ENCODE results near the gene PEAR1. TPM values are rescaled to one million over a fixed set of nuclear protein-coding genes. Genes with fewer than 3 reads are reported as not detected.

The PEAR1 gene
- total RNA-seq, 1 experiment from 2014 or later: 9.8 TPM

DNA sequence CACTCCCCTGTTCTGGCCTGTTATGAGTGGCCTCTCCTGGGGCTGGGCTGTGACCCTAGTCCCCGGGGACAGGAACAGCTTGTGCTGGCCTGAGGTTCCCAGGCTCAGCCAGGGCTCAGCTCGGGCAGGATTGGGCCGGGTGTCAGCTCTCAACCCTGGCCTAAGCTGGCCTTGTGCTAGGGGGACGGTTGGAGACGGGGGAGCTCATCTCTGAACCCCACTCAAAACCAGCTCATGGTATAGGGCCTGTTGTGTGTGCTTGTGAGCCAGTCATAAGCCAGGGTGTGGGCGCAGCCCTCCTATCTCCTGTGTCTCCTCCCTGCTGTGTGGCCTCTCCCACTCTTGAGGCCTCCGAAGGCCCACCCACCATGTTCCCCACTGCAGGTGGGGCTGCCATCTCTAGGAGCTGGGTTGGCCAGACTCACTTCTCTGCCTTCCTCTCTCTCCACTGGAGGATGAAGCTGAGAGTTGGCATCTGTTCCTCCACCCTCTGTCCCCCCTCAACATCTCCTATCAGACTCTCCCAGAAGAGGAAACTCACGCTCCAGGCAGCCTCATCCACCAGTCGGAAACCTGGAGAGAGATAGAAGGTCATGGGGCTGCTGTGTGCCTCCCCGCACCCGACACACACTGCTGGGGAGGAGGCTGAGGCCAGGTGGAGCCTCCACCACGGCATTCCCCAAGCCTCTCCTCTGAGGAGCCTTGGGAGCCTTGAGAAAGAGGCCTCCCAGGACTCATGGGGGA, 1.4 kb downstream of the PEAR1 start:
- H3K4me2 ChIP-seq: no peak overlapping the region
- ChIA-PET CTCF (interaction anchor here (0.6 kb wide), 1 partner anchor 36 kb away, joined by 7 read pairs; the partner anchor contains the start of gene INSRR), POLR2A (ENCODE audit: unreplicated experiment) (interaction anchor here (0.6 kb wide), 1 partner anchor 154 kb away, joined by 5 read pairs; the partner anchor contains the start of gene MRPL24)
- H3K79me2 ChIP-seq (ENCODE audit: low read depth): no peaks in the 10 kb centered on the region
- H3K27me3 ChIP-seq (ENCODE audit: insufficient read depth, low read depth): peaks cover 8% of the 10 kb centered on the region; the same call in 1 of the 2 replicates
- H3K9me2 ChIP-seq (ENCODE audit: insufficient read depth): no peaks in the 10 kb centered on the region
- intact Hi-C loops (cut with micrococcal nuclease; ENCODE audit: unreplicated experiment): loop anchor here (5.0 to 10.0 kb wide), 2 partner anchors 180 to 262 kb away; no protein-coding TSS in a partner anchor
- H2AFZ ChIP-seq: no peak overlapping the region
- DNase-seq: no peak
- H3F3A ChIP-seq (ENCODE audit: insufficient read depth, low read depth): peaks cover 28% of the 10 kb centered on the region
- no peaks in the 10 kb centered on the region for H3K9me3 ChIP-seq (ENCODE audit: insufficient read depth, low read depth)
- no peak overlapping the region for H3K4me3 ChIP-seq
- no peaks in the 10 kb centered on the region for H3K36me3 ChIP-seq (ENCODE audit: low read depth)
- peaks cover 39% of the 10 kb centered on the region for H3K4me1 ChIP-seq (replicated peaks; ENCODE audit: insufficient read depth)
- no peaks in the 10 kb centered on the region for H4K20me1 ChIP-seq (ENCODE audit: insufficient read depth)
- TF ChIP-seq, protein P1, sequence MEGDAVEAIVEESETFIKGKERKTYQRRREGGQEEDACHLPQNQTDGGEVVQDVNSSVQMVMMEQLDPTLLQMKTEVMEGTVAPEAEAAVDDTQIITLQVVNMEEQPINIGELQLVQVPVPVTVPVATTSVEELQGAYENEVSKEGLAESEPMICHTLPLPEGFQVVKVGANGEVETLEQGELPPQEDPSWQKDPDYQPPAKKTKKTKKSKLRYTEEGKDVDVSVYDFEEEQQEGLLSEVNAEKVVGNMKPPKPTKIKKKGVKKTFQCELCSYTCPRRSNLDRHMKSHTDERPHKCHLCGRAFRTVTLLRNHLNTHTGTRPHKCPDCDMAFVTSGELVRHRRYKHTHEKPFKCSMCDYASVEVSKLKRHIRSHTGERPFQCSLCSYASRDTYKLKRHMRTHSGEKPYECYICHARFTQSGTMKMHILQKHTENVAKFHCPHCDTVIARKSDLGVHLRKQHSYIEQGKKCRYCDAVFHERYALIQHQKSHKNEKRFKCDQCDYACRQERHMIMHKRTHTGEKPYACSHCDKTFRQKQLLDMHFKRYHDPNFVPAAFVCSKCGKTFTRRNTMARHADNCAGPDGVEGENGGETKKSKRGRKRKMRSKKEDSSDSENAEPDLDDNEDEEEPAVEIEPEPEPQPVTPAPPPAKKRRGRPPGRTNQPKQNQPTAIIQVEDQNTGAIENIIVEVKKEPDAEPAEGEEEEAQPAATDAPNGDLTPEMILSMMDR (conservative IDR thresholded peaks at IDR 0.05): no peak
- no peak for TF ChIP-seq EZH2 (IDR thresholded peaks at IDR 0.05; ENCODE audit: low read depth)
- H3K27ac ChIP-seq: no peak overlapping the region
- no TSS peak for BruUV-seq (replicated peaks)

DNA sequence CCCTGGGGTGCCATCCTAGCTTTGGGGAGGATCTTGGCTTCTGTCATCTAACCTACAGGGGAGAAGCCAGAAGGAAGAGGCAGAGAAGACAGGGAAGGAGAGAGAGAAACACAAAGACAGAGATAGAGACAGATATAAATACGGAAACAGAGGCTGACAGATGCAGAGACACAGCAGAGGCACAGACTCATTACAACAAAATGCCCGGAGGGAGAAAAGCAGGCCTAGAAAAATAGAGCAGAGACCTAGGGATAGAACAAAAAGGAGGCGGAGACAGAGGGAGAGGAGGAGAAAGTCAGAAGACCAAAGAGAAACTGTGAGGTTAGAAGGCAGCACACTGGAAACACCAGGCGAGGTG, 1.9 kb downstream of the PEAR1 start:
- DNase-seq: peak in 1 of 2 experiments; percentile 29
- Histone ChIP-seq H2AFZ (no peak overlapping the region), H3K4me3 (no peak overlapping the region), H3K27me3 (ENCODE audit: insufficient read depth, low read depth) (peaks cover 8% of the 10 kb centered on the region; the same call in 1 of the 2 replicates), H3K27ac (no peak overlapping the region), H3K4me1 (replicated peaks; ENCODE audit: insufficient read depth) (peaks cover 39% of the 10 kb centered on the region), H3K36me3 (ENCODE audit: low read depth) (no peaks in the 10 kb centered on the region), H3F3A (ENCODE audit: insufficient read depth, low read depth) (peaks cover 28% of the 10 kb centered on the region), H3K9me3 (ENCODE audit: insufficient read depth, low read depth) (no peaks in the 10 kb centered on the region), H3K9me2 (ENCODE audit: insufficient read depth) (no peaks in the 10 kb centered on the region), H4K20me1 (ENCODE audit: insufficient read depth) (no peaks in the 10 kb centered on the region), H3K79me2 (ENCODE audit: low read depth) (no peaks in the 10 kb centered on the region), H3K4me2 (no peak overlapping the region)
- BruUV-seq (replicated peaks): no TSS peak
- TF ChIP-seq, protein P1 (conservative IDR thresholded peaks at IDR 0.05): no peak
- TF ChIP-seq EZH2 (IDR thresholded peaks at IDR 0.05; ENCODE audit: low read depth): no peak
- ChIA-PET CTCF (interaction anchor here (0.6 kb wide), 1 partner anchor 36 kb away, joined by 7 read pairs; the partner anchor contains the start of gene INSRR), POLR2A (ENCODE audit: unreplicated experiment) (no interaction called here)
- intact Hi-C loops (cut with micrococcal nuclease; ENCODE audit: unreplicated experiment): loop anchor here (10.0 kb wide), 1 partner anchor 179 kb away; no protein-coding TSS in a partner anchor

DNA sequence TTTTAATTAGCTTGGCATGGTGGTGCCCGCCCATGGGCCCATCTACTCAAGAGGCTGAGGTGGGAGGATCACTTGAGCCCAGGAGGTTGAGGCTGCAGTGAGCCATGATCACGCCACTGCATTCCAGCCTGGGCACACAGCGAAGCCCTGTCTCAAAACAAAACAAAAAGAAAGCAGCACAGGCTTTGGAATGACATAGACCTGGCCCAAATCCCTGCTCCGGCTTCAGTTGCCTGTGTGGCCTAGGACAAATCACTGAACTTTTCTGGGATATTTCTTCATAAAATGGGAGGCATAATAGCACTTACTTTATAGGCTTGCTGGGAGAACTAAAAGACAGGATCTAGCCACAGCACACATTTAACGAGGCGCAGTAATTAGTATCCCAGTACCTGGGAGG, 2.4 kb downstream of the PEAR1 start:
- Histone ChIP-seq H3K9me3 (ENCODE audit: insufficient read depth, low read depth) (no peaks in the 10 kb centered on the region), H3K9me2 (ENCODE audit: insufficient read depth) (no peaks in the 10 kb centered on the region), H2AFZ (no peak overlapping the region), H3F3A (ENCODE audit: insufficient read depth, low read depth) (peaks cover 28% of the 10 kb centered on the region), H3K36me3 (ENCODE audit: low read depth) (no peaks in the 10 kb centered on the region), H3K4me3 (no peak overlapping the region), H4K20me1 (ENCODE audit: insufficient read depth) (no peaks in the 10 kb centered on the region), H3K27me3 (ENCODE audit: insufficient read depth, low read depth) (peaks cover 8% of the 10 kb centered on the region; the same call in 1 of the 2 replicates), H3K27ac (peak overlapping the region; percentile 92; the same call in 1 of the 2 replicates), H3K4me2 (peak overlapping the region; percentile 77), H3K4me1 (replicated peaks; ENCODE audit: insufficient read depth) (peaks cover 39% of the 10 kb centered on the region), H3K79me2 (ENCODE audit: low read depth) (no peaks in the 10 kb centered on the region)
- intact Hi-C loops (cut with micrococcal nuclease; ENCODE audit: unreplicated experiment): loop anchor here (10.0 kb wide), 1 partner anchor 179 kb away; no protein-coding TSS in a partner anchor
- BruUV-seq (replicated peaks): no TSS peak
- TF ChIP-seq, protein P1 (conservative IDR thresholded peaks at IDR 0.05): no peak
- TF ChIP-seq EZH2 (IDR thresholded peaks at IDR 0.05; ENCODE audit: low read depth): no peak
- DNase-seq: no peak
- POLR2A ChIA-PET (ENCODE audit: unreplicated experiment): interaction anchor here (0.6 to 1.0 kb wide), 2 partner anchors 167 to 201 kb away, joined by 3 to 5 read pairs; partner anchors contain the start of genes ISG20L2 and METTL25B
- CTCF ChIA-PET: interaction anchor here (0.6 to 0.9 kb wide), 2 partner anchors 32 to 37 kb away, joined by 3 to 7 read pairs; partner anchors contain the start of gene INSRR
